GM18520 (cell line): ENCODE results near the gene TMEM60.

Experiments
- ATAC-seq: cut with Tn5 transposase; IDR thresholded peaks from one replicate; pipeline ENCODE4 v1.9.1; 2021; ENCODE audit not compliant: unreplicated experiment

Gene TMEM60

GRCh38 chr7:77782383-77782782 is 15.9 kb downstream of the TMEM60 start:
- ATAC-seq = no peak

GRCh38 chr7:77778535-77778934 is 19.7 kb downstream of the TMEM60 start:
- no peak for ATAC-seq

GRCh38 chr7:77771901-77772300 is 26.3 kb downstream of the TMEM60 start:
- no peak for ATAC-seq

GRCh38 chr7:77770316-77770715 is 27.9 kb downstream of the TMEM60 start:
- ATAC-seq = no peak

GRCh38 chr7:77766801-77767605 is 31.2 kb downstream of the TMEM60 start:
- no peak for ATAC-seq

GRCh38 chr7:77765906-77766800 is 32.1 kb downstream of the TMEM60 start:
- ATAC-seq = no peak

GRCh38 chr7:77765481-77765880 is 32.8 kb downstream of the TMEM60 start:
- no peak for ATAC-seq

- ATAC-seq = no peak
Observed at GRCh38 chr7:77760809-77761453, 37.3 kb downstream of the TMEM60 start.

GRCh38 chr7:77759294-77759889 is 38.8 kb downstream of the TMEM60 start:
- no peak for ATAC-seq

- ATAC-seq = peak; percentile 93
Observed at GRCh38 chr7:77757589-77757988, 40.6 kb downstream of the TMEM60 start.

GRCh38 chr7:77753173-77753572 is 45.1 kb downstream of the TMEM60 start:
- no peak for ATAC-seq

GRCh38 chr7:77752016-77752415 is 46.2 kb downstream of the TMEM60 start:
- no peak for ATAC-seq

- no peak for ATAC-seq
Observed at GRCh38 chr7:77747718-77748117, 50.5 kb downstream of the TMEM60 start.

GRCh38 chr7:77747178-77747577 is 51.1 kb downstream of the TMEM60 start:
- no peak for ATAC-seq

- no peak for ATAC-seq
Observed at GRCh38 chr7:77746824-77747165, 51.4 kb downstream of the TMEM60 start.

GRCh38 chr7:77746164-77746823 is 51.9 kb downstream of the TMEM60 start:
- no peak for ATAC-seq

- ATAC-seq = no peak
Observed at GRCh38 chr7:77745746-77746145, 52.5 kb downstream of the TMEM60 start.
